HEK293 (cell line): ENCODE results near the gene S100A6.

Source experiments
- REPIN1 ChIP-seq: fragments of 450-650 bp; formaldehyde crosslinking; IDR thresholded peaks from 2 replicates; pipeline ENCODE4 v1.5.1; 2017; ENCODE audit warnings: missing biosample characterization, missing genetic modification characterization, low read depth
- ZNF157 ChIP-seq: fragments of 450-650 bp; formaldehyde crosslinking; IDR thresholded peaks from 2 replicates; pipeline ENCODE4 v1.5.1; 2016; ENCODE audit warnings: missing biosample characterization, missing genetic modification characterization
- ZNF174 ChIP-seq: fragments of 450-650 bp; formaldehyde crosslinking; IDR thresholded peaks from 2 replicates; pipeline ENCODE4 v1.5.0; 2017; ENCODE audit warnings: missing biosample characterization, mild to moderate bottlenecking, missing genetic modification characterization
- ZNF404 ChIP-seq: fragments of 450-650 bp; formaldehyde crosslinking; IDR thresholded peaks from 2 replicates; pipeline ENCODE4 v1.5.1; 2017; ENCODE audit warnings: missing biosample characterization, missing genetic modification characterization
- ZNF561 ChIP-seq: fragments of 450-650 bp; IDR thresholded peaks from 2 replicates; pipeline ENCODE4 v1.5.1; 2018; ENCODE audit warnings: missing biosample characterization, missing genetic modification characterization, borderline replicate concordance
- TF ChIP-seq, protein P1 (sequence below): fragments of 450-650 bp; formaldehyde crosslinking; IDR thresholded peaks from 2 replicates; pipeline ENCODE4 v1.5.1; 2016; ENCODE audit warnings: missing biosample characterization, missing genetic modification characterization
- TF ChIP-seq, protein P2 (sequence below): fragments of 450-650 bp; formaldehyde crosslinking; IDR thresholded peaks from 2 replicates; pipeline ENCODE4 v1.5.1; 2016; ENCODE audit warnings: missing biosample characterization, missing genetic modification characterization
- TF ChIP-seq, protein P3 (sequence below): fragments of 450-650 bp; formaldehyde crosslinking; conservative IDR thresholded peaks from 2 replicates; pipeline ENCODE4 v1.5.1; 2016; ENCODE audit warnings: low read depth, missing biosample characterization, missing genetic modification characterization
- TF ChIP-seq, protein P4 (sequence below): fragments of 450-650 bp; formaldehyde crosslinking; IDR thresholded peaks from 2 replicates; pipeline ENCODE4 v1.5.0; 2017; ENCODE audit warnings: missing biosample characterization, missing genetic modification characterization, borderline replicate concordance
- TF ChIP-seq, protein P5 (sequence below): fragments of 450-650 bp; formaldehyde crosslinking; IDR thresholded peaks from 2 replicates; pipeline ENCODE4 v1.5.1; 2016; ENCODE audit warnings: missing biosample characterization, missing genetic modification characterization, borderline replicate concordance
- TF ChIP-seq, protein P6 (sequence below): fragments of 450-650 bp; formaldehyde crosslinking; optimal IDR thresholded peaks from 2 replicates; pipeline ENCODE3; 2016; ENCODE audit warnings: missing biosample characterization, mild to moderate bottlenecking, missing genetic modification characterization

DNA sequence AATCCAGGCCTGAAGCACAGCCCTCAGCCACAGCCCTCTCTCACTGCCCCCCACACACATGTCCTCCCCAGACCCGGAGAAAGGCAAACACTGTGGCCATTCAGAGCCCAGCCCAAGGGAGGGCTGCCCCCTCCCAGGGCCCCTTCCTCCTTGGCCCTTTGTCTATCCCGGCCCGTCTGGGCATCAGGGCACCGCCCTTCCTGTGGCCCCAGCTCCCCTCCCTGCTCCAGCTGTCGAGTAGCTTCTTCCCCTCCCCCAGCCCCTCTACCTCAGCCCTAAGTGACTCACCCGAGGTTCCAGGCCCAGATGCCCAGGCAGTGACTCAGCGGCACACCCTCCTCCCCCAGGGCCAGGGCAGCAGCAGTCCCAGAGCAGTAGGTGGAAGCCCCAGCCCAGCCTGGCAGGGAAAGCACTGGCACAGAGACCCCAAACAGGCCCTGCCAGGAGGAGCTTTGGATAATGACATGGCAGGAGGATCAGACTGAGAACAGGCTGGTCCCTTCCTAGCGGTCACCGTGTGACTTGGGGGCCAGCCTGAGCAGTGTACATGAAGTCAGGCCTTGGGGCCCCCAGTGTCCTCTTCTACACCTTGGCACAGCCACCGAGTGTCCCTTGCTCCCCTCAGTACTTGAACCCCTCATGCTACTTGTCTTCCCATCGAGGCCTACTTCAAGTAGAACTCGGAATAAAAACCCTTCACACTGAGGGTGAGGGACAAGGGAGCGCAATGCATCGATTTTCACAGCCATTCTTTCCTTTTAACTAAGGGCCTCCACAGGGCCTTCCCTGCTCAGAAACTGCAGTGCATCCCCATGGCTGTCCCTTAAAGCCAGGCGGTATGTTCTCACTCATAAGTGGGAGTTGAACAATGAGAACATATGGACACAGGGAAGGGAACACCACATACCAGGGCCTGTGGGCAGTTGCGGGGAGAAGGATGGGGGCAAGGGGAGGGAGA, 30.9 kb upstream of the S100A6 start:
- TF ChIP-seq, protein P1, sequence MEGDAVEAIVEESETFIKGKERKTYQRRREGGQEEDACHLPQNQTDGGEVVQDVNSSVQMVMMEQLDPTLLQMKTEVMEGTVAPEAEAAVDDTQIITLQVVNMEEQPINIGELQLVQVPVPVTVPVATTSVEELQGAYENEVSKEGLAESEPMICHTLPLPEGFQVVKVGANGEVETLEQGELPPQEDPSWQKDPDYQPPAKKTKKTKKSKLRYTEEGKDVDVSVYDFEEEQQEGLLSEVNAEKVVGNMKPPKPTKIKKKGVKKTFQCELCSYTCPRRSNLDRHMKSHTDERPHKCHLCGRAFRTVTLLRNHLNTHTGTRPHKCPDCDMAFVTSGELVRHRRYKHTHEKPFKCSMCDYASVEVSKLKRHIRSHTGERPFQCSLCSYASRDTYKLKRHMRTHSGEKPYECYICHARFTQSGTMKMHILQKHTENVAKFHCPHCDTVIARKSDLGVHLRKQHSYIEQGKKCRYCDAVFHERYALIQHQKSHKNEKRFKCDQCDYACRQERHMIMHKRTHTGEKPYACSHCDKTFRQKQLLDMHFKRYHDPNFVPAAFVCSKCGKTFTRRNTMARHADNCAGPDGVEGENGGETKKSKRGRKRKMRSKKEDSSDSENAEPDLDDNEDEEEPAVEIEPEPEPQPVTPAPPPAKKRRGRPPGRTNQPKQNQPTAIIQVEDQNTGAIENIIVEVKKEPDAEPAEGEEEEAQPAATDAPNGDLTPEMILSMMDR (tag by site-specific recombination): no peak
- TF ChIP-seq ZNF157 (tag by site-specific recombination): no peak
- no peak for TF ChIP-seq REPIN1
- TF ChIP-seq, protein P2, sequence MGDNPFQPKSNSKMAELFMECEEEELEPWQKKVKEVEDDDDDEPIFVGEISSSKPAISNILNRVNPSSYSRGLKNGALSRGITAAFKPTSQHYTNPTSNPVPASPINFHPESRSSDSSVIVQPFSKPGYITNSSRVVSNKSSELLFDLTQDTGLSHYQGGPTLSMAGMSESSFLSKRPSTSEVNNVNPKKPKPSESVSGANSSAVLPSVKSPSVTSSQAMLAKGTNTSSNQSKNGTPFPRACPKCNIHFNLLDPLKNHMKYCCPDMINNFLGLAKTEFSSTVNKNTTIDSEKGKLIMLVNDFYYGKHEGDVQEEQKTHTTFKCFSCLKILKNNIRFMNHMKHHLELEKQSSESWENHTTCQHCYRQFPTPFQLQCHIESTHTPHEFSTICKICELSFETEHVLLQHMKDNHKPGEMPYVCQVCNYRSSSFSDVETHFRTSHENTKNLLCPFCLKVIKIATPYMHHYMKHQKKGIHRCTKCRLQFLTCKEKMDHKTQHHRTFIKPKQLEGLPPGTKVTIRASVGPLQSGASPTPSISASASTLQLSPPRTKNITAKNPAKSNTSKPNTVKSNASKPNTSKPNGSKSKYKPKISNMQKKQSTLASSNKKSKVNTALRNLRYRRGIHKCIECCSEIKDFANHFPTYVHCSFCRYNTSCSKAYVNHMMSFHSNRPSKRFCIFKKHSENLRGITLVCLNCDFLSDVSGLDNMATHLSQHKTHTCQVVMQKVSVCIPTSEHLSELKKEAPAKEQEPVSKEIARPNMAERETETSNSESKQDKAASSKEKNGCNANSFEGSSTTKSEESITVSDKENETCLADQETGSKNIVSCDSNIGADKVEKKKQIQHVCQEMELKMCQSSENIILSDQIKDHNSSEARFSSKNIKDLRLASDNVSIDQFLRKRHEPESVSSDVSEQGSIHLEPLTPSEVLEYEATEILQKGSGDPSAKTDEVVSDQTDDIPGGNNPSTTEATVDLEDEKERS (tag by site-specific recombination): 0 out of 2 replicates have a peak, but pooled peaks have one; percentile 54
- TF ChIP-seq, protein P3, sequence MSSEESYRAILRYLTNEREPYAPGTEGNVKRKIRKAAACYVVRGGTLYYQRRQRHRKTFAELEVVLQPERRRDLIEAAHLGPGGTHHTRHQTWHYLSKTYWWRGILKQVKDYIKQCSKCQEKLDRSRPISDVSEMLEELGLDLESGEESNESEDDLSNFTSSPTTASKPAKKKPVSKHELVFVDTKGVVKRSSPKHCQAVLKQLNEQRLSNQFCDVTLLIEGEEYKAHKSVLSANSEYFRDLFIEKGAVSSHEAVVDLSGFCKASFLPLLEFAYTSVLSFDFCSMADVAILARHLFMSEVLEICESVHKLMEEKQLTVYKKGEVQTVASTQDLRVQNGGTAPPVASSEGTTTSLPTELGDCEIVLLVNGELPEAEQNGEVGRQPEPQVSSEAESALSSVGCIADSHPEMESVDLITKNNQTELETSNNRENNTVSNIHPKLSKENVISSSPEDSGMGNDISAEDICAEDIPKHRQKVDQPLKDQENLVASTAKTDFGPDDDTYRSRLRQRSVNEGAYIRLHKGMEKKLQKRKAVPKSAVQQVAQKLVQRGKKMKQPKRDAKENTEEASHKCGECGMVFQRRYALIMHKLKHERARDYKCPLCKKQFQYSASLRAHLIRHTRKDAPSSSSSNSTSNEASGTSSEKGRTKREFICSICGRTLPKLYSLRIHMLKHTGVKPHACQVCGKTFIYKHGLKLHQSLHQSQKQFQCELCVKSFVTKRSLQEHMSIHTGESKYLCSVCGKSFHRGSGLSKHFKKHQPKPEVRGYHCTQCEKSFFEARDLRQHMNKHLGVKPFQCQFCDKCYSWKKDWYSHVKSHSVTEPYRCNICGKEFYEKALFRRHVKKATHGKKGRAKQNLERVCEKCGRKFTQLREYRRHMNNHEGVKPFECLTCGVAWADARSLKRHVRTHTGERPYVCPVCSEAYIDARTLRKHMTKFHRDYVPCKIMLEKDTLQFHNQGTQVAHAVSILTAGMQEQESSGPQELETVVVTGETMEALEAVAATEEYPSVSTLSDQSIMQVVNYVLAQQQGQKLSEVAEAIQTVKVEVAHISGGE: no peak
- TF ChIP-seq ZNF174: no peak
- TF ChIP-seq, protein P4, sequence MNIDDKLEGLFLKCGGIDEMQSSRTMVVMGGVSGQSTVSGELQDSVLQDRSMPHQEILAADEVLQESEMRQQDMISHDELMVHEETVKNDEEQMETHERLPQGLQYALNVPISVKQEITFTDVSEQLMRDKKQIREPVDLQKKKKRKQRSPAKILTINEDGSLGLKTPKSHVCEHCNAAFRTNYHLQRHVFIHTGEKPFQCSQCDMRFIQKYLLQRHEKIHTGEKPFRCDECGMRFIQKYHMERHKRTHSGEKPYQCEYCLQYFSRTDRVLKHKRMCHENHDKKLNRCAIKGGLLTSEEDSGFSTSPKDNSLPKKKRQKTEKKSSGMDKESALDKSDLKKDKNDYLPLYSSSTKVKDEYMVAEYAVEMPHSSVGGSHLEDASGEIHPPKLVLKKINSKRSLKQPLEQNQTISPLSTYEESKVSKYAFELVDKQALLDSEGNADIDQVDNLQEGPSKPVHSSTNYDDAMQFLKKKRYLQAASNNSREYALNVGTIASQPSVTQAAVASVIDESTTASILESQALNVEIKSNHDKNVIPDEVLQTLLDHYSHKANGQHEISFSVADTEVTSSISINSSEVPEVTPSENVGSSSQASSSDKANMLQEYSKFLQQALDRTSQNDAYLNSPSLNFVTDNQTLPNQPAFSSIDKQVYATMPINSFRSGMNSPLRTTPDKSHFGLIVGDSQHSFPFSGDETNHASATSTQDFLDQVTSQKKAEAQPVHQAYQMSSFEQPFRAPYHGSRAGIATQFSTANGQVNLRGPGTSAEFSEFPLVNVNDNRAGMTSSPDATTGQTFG: no peak
- TF ChIP-seq, protein P5, sequence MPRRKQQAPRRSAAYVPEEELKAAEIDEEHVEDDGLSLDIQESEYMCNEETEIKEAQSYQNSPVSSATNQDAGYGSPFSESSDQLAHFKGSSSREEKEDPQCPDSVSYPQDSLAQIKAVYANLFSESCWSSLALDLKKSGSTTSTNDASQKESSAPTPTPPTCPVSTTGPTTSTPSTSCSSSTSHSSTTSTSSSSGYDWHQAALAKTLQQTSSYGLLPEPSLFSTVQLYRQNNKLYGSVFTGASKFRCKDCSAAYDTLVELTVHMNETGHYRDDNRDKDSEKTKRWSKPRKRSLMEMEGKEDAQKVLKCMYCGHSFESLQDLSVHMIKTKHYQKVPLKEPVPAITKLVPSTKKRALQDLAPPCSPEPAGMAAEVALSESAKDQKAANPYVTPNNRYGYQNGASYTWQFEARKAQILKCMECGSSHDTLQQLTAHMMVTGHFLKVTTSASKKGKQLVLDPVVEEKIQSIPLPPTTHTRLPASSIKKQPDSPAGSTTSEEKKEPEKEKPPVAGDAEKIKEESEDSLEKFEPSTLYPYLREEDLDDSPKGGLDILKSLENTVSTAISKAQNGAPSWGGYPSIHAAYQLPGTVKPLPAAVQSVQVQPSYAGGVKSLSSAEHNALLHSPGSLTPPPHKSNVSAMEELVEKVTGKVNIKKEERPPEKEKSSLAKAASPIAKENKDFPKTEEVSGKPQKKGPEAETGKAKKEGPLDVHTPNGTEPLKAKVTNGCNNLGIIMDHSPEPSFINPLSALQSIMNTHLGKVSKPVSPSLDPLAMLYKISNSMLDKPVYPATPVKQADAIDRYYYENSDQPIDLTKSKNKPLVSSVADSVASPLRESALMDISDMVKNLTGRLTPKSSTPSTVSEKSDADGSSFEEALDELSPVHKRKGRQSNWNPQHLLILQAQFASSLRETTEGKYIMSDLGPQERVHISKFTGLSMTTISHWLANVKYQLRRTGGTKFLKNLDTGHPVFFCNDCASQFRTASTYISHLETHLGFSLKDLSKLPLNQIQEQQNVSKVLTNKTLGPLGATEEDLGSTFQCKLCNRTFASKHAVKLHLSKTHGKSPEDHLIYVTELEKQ: peak; percentile 82
- TF ChIP-seq, protein P6, sequence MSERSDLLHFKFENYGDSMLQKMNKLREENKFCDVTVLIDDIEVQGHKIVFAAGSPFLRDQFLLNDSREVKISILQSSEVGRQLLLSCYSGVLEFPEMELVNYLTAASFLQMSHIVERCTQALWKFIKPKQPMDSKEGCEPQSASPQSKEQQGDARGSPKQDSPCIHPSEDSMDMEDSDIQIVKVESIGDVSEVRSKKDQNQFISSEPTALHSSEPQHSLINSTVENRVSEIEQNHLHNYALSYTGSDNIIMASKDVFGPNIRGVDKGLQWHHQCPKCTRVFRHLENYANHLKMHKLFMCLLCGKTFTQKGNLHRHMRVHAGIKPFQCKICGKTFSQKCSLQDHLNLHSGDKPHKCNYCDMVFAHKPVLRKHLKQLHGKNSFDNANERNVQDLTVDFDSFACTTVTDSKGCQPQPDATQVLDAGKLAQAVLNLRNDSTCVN (tag by site-specific recombination): peak; percentile 27
- TF ChIP-seq ZNF404 (tag by site-specific recombination): no peak
- no peak for TF ChIP-seq ZNF561 (tag by site-specific recombination)
